ENCODE results near the gene COX4I2. TPM values are rescaled to one million over a fixed set of nuclear protein-coding genes. Genes with fewer than 3 reads are reported as not detected.

Gene COX4I2
- total RNA-seq, 1 donor from 2014 or later, result not detected

DNA sequence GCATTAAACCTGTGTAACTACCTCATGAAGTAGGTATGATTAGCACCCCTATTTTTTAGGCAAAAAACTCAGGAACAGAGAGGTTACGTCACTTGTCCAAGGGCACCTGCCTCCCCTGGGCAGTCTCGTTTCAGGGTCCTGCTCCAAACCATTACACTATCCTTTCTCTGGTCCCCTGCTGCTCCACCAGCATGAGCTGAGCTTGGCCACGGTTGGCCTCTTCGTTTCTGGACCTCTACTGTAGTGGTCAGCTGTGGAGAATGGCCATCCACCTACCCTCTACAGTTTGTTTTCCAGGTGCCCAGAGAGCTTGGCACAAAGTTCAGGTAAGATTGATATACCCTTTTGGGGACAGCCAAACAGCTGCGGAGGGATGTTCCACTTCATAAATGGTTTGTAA lies 16.8 kb downstream of the COX4I2 start:
- H3K27ac Mint-ChIP-seq, result no peak overlapping the region
- ChIA-PET CTCF (interaction anchor here (0.9 to 1.9 kb wide), 2 partner anchors 65 to 69 kb away, joined by 3 to 7 read pairs; no protein-coding TSS in a partner anchor), POLR2A (no interaction called here)
- ATAC-seq (ENCODE audit: low read depth) (no peak), DNase-seq (no peak)
- H3K9me3 Mint-ChIP-seq, result no peaks in the 10 kb centered on the region
- H3K4me1 Mint-ChIP-seq, result peaks cover 10% of the 10 kb centered on the region
- H3K4me3 Mint-ChIP-seq, result no peak overlapping the region
- intact Hi-C loops (cut with micrococcal nuclease), result no loop called here
- H3K36me3 Mint-ChIP-seq (ENCODE audit: low read depth), result no peaks in the 10 kb centered on the region
- no peaks in the 10 kb centered on the region for H3K27me3 Mint-ChIP-seq
- TF ChIP-seq, protein P1, sequence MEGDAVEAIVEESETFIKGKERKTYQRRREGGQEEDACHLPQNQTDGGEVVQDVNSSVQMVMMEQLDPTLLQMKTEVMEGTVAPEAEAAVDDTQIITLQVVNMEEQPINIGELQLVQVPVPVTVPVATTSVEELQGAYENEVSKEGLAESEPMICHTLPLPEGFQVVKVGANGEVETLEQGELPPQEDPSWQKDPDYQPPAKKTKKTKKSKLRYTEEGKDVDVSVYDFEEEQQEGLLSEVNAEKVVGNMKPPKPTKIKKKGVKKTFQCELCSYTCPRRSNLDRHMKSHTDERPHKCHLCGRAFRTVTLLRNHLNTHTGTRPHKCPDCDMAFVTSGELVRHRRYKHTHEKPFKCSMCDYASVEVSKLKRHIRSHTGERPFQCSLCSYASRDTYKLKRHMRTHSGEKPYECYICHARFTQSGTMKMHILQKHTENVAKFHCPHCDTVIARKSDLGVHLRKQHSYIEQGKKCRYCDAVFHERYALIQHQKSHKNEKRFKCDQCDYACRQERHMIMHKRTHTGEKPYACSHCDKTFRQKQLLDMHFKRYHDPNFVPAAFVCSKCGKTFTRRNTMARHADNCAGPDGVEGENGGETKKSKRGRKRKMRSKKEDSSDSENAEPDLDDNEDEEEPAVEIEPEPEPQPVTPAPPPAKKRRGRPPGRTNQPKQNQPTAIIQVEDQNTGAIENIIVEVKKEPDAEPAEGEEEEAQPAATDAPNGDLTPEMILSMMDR (IDR thresholded peaks at IDR 0.05), result no peak

DNA sequence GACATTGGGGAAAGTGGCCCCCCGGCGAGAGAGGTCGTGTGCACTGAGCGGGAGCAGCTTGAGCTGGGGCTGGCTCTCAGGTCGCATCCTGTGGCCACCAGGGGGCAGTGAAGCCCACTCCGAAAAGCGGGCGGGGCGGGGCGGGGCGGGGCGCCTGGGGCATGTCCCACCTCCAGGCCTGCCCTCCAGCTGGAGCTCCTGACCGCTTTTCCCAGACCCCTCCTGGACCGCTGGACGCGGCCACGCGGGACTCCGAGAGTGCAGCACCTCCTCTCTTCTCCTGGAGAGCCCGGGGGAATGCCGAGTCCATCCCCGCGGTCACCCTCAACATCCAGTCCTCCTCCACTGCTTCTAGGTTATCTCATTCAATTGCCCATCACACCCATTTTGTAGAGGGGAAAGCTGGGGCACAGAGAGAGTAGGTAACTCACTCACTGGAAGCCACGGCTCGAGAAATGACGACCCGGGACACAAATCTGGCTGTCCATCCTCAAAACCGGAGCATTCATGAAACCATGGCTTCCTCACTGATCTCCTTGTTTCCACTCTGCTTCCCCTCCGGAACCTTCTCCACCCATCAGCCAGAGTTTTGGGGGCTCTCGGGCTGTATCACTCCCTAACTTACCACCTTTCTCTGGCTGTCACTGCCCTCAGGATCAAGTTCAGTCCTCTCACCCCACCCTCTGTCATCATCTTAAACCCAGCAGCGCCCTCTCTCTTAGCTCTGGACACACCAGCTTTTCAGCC lies 24.1 kb downstream of the COX4I2 start:
- POLR2A ChIA-PET, result interaction anchor here (0.7 to 3.3 kb wide), 10 partner anchors 13 to 99 kb away, joined by 3 to 132 read pairs (median 6); partner anchors contain the start of gene BCL2L1
- Mint-ChIP-seq H3K4me1 (peaks cover 30% of the 10 kb centered on the region), H3K27me3 (no peaks in the 10 kb centered on the region), H3K36me3 (ENCODE audit: low read depth) (peaks cover 23% of the 10 kb centered on the region), H3K27ac (peak overlapping the region; percentile 75), H3K4me3 (peak overlapping the region; percentile 76), H3K9me3 (no peaks in the 10 kb centered on the region)
- intact Hi-C loops (cut with micrococcal nuclease), result loop anchor here (1.0 to 2.0 kb wide), 3 partner anchors 23 to 62 kb away; partner anchors contain the start of gene ID1
- DNase-seq, result peak; percentile 69
- CTCF ChIA-PET, result interaction anchor here (0.9 to 3.8 kb wide), 19 partner anchors 11 to 141 kb away, joined by 3 to 239 read pairs (median 6); partner anchors contain the start of genes BCL2L1 and TPX2
- peak; percentile 89 for ATAC-seq (ENCODE audit: low read depth)
- TF ChIP-seq, protein P1 (IDR thresholded peaks at IDR 0.05), result no peak

DNA sequence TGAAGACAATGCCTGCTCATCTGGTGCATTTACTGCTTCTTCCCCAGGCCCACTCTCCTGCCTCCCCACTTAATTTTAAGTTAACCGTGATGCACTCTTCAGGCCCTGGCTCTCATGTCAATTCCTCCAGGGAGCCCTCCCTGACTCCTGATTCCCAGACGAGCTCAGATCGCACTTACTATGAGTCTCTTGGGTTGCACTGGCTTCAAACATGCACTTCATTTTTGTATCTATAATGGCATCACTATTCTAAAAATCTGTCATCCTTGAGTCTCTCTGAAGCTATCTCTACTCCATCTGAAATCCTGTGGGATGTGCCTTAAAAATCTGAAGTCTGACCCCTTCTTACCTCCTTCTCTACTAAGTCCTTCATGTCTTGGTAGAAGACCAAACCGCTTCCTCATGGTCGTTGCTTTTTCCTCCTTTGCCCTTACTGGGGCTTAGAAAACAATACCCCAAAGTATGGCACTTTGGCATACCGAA lies 24.7 kb downstream of the COX4I2 start:
- Mint-ChIP-seq H3K27ac (peak overlapping the region; percentile 75), H3K36me3 (ENCODE audit: low read depth) (peaks cover 25% of the 10 kb centered on the region), H3K9me3 (no peaks in the 10 kb centered on the region), H3K4me1 (peaks cover 36% of the 10 kb centered on the region), H3K27me3 (no peaks in the 10 kb centered on the region), H3K4me3 (peak overlapping the region; percentile 76)
- POLR2A ChIA-PET, result interaction anchor here (1.3 to 3.3 kb wide), 7 partner anchors 13 to 61 kb away, joined by 4 to 132 read pairs (median 12); partner anchors contain the start of gene BCL2L1
- DNase-seq (no peak), ATAC-seq (ENCODE audit: low read depth) (no peak)
- CTCF ChIA-PET, result interaction anchor here (0.9 to 3.8 kb wide), 16 partner anchors 12 to 102 kb away, joined by 3 to 239 read pairs (median 8); partner anchors contain the start of genes BCL2L1 and TPX2
- intact Hi-C loops (cut with micrococcal nuclease), result no loop called here
- TF ChIP-seq, protein P1 (IDR thresholded peaks at IDR 0.05), result no peak

DNA sequence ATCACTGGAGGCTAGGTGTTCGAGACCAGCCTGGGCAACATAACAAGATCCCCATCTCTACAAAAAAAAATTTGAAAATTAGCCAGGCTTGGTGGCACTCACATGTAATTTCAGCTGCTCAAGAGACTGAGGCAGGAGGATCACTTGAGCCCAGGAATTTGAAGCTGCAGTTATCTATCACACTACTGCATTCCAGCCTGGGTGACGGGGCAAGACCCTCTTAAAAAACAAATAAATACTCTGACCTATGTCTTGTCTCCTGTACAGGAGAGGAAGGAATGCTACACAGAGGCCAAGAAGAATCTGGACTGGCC lies 25.8 kb downstream of the COX4I2 start:
- H3K9me3 Mint-ChIP-seq, result no peaks in the 10 kb centered on the region
- TF ChIP-seq, protein P1 (IDR thresholded peaks at IDR 0.05), result no peak
- intact Hi-C loops (cut with micrococcal nuclease), result no loop called here
- ChIA-PET POLR2A (interaction anchor here (0.6 kb wide), 1 partner anchor 217 kb away, joined by 6 read pairs; no protein-coding TSS in a partner anchor), CTCF (interaction anchor here (2.5 to 2.6 kb wide), 2 partner anchors 11 to 60 kb away, joined by 28 to 33 read pairs; partner anchors contain the start of gene BCL2L1)
- H3K4me1 Mint-ChIP-seq, result peaks cover 45% of the 10 kb centered on the region
- no peaks in the 10 kb centered on the region for H3K27me3 Mint-ChIP-seq
- H3K4me3 Mint-ChIP-seq, result no peak overlapping the region
- DNase-seq (no peak), ATAC-seq (ENCODE audit: low read depth) (no peak)
- peaks cover 31% of the 10 kb centered on the region for H3K36me3 Mint-ChIP-seq (ENCODE audit: low read depth)
- no peak overlapping the region for H3K27ac Mint-ChIP-seq

Measured in activated B cell treated with CpG ODN at 0.5 μM for 24 hours (primary cell).